ENCODE results near the gene MPHOSPH9.

Gene MPHOSPH9, protein sequence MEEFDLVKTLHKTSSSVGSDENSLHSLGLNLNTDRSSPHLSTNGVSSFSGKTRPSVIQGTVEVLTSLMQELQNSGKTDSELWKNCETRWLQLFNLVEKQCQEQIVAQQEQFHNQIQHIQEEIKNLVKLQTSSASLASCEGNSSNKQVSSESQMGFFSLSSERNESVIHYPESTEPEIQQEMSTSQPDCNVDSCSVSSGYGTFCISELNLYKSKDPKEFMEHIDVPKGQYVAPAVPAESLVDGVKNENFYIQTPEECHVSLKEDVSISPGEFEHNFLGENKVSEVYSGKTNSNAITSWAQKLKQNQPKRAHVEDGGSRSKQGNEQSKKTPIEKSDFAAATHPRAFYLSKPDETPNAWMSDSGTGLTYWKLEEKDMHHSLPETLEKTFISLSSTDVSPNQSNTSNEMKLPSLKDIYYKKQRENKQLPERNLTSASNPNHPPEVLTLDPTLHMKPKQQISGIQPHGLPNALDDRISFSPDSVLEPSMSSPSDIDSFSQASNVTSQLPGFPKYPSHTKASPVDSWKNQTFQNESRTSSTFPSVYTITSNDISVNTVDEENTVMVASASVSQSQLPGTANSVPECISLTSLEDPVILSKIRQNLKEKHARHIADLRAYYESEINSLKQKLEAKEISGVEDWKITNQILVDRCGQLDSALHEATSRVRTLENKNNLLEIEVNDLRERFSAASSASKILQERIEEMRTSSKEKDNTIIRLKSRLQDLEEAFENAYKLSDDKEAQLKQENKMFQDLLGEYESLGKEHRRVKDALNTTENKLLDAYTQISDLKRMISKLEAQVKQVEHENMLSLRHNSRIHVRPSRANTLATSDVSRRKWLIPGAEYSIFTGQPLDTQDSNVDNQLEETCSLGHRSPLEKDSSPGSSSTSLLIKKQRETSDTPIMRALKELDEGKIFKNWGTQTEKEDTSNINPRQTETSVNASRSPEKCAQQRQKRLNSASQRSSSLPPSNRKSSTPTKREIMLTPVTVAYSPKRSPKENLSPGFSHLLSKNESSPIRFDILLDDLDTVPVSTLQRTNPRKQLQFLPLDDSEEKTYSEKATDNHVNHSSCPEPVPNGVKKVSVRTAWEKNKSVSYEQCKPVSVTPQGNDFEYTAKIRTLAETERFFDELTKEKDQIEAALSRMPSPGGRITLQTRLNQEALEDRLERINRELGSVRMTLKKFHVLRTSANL

GRCh38 chr12:123232807-123233504 is at the start of gene MPHOSPH9, which contains the start of gene MTRFR:
Gene MPHOSPH9 (minus strand): TSS chr12:123233141. CDS start chr12:123230364, 2,777 bp downstream.
Gene MTRFR (plus strand): TSS chr12:123233436. CDS start chr12:123253675, 20,239 bp downstream.
- DNase-seq = peak; percentile 89 to 100 (median 98)

- no peak for DNase-seq
Observed at GRCh38 chr12:123282111-123282510, 49.2 kb upstream of the MPHOSPH9 start.

GRCh38 chr12:123280971-123281370 is 48.0 kb upstream of the MPHOSPH9 start:
- no peak for DNase-seq

GRCh38 chr12:123278101-123278627 is 45.2 kb upstream of the MPHOSPH9 start:
- no peak for DNase-seq

- no peak for DNase-seq
Observed at GRCh38 chr12:123273166-123273565, 40.2 kb upstream of the MPHOSPH9 start.

DNA sequence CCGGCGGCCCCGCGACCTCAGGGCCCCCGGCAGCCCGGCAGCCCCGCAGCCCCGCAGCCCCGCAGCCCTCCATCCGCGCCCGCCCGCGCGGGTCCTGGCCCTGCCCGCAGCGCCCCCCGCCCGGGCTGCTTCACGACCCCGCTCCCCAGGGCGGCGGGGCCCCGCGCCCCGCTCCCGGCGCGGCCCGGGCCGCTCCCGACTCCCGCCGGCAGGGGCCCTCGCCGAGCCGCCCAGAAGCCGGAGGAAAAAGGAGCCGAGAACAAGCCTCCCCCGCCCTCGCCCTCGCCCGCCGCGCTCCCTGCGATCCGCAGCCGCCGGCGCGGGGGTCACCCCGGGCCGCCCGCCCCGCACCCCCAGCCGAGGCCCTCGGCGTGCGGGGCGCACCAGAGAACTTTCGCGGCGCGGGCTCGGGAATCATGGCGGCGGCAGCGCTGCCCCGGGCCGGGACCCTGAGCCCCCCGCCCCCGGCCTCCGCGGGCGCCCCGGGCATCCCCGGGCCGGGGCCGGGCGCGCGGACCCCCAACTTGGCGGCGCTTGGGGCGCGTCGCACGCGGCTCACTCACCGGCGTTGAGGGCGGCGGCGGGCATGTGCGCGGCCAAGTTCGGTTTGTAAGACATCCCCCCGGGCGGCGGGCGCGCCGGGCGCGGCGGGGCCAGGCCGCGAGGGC is 38.2 kb upstream of the MPHOSPH9 start:
- DNase-seq = peak in 41 of 56 donors; percentile 13 to 79 (median 42)

DNA sequence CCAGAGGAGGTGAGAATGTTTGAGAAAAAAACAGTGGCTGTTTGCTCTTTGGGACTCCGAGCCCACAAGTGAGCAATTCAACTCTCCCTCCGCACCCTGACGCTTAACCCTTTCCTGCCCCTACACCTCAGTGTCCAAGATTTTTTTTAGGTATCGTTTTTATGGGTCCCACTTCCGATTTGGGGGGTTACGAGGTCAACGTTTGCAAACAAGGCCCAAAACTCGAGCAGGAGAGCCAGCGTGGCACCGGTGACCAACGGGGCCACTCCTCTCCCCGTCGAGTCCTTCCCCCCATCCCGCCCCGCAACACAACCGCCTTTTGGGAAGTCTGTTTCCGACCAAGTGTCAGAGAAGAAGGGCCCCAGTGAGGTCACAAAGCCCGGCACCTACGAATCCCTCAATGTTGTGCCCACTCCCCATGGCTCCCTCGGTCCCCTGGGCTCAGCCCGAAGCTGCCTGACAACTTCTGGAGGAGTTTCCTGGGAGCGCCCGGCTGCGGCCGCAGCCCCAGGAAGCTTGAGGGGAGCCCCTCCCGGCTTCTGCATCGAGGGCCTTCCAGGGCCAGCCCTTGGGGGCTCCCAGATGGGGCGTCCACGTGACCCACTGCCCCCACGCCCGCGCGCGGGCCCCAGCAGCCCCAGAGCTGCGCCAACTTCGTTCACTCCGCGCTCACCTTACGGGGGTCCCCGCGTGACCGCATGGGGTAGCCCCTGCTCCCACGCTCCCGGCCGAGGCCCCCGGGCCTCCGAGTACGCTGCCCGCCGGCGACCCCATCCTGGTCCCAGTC is 37.5 kb upstream of the MPHOSPH9 start:
- peak in 15 of 56 donors; percentile 19 to 51 (median 34) for DNase-seq

- peak in 8 of 56 donors; percentile 49 to 66 (median 52) for DNase-seq
Observed at GRCh38 chr12:123269896-123270213, 36.9 kb upstream of the MPHOSPH9 start.

DNA sequence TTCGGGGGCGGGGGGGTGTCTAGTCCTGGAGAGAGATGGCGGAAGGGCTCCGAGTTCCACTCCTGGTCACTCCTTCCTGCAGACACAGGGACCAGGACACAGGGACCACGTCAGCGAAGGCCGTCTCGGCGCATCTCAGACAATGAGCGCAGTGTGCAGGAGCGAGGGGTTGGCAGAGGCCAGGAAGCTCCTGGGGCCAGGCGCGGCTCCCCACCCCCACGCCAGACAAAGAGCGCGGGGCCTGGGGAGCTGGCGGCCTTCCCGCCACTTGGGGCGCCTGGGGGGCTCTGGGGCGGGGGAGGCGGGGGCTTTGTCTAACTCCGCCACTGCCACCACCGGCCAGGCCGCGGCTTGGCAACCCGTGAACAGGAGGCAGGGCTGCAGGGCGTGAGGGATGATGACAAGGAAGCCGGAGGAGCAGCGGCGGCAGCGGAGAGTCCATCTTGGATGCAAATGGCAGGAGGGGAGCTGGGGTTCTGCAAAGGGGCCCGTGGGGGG is 36.5 kb upstream of the MPHOSPH9 start:
- peak; percentile 44 to 97 (median 84) for DNase-seq

GRCh38 chr12:123268850-123269249 is 35.9 kb upstream of the MPHOSPH9 start:
- DNase-seq = peak in 23 of 56 donors; percentile 23 to 72 (median 53)

GRCh38 chr12:123267991-123268843 is 35.3 kb upstream of the MPHOSPH9 start:
- DNase-seq = peak in 52 of 56 donors; percentile 33 to 86 (median 67)

- DNase-seq = no peak
Observed at GRCh38 chr12:123267335-123267920, 34.5 kb upstream of the MPHOSPH9 start.

DNA sequence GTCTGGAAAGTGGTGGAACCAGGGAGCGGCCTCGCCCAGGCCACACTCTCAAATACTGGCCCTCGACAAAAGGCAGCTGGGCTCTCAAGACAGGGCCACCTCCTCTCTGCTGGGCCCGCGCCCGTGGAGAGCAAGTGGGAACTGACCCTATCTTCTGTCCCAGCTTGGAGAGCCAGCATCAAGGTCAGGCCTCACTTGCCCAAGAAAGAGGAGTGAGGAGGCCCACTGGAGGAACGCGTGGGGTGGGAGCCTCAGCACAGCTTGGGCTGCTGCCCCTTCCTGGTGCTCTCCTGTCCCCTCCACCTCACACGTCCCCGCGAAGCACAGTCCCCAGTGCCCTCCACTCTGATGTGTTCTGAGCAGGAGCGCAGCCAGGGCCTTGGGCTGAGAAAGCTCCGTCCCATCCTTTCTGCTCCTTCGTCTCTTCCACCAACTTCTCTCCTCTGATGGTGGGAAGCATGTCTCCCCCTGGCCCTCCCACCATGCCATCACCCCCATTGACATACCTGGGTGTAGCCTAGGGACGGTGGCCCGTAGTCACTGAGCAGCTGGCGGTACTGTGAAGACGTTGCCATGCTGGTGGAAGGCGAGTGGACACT is 33.8 kb upstream of the MPHOSPH9 start:
- no peak for DNase-seq

DNA sequence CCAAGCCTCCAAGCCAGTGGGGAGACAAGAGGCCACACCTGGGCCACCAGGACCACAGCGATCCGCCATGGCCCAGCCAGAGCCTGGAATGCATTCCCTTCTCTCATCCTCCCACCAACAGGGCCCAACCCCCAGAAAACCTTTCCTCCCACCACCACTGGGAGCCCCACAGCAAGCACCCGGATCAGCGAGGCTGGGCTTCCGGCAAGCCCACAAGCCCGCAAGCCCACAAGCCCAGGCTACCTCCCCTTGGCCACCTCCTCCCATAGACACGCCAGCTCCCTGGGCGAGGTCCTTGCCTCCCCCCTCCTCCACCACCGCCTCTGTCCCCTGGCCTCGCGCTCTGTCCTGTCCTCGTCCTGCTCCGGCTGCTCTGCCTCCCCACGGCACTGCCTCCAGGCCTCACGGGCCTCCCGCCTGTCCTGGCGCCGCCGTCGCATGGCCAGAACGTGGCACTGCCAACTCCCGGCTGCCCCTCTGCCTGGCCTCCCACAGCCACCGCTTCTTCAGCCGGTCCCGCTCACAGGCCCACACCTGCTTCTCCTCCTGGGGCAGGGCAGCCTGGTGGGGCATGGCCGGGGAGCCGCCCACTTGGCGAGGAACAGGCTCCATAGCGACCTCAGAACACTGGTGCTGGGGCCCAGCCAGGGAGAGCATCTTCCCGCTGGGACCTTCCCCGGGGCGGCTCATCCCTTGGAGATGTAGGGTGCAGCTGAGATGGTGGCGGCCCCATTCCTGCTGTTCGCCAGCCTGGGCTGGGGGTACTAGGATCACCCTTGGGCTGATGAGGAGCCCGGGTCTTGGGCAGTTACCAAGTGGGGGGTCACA is 33.1 kb upstream of the MPHOSPH9 start:
- no peak for DNase-seq

- peak in 10 of 56 donors; percentile 9 to 39 (median 22) for DNase-seq
Observed at GRCh38 chr12:123264642-123265041, 31.7 kb upstream of the MPHOSPH9 start.

- peak in 1 of 56 donors; percentile 41 for DNase-seq
Observed at GRCh38 chr12:123263196-123263817, 30.4 kb upstream of the MPHOSPH9 start.

Measured in amygdala (tissue), 56 donors.